Ectodermal cell (in vitro differentiated cells): ENCODE results near the gene ZNRF3.

ENCODE experiments used
- H3K27ac ChIP-seq: 2 replicates; pipeline ENCODE4 v1.7.0; 2013; ENCODE audit warnings: mild to moderate bottlenecking, low read depth, low read length; ENCODE audit not compliant: insufficient read depth, poor library complexity, severe bottlenecking
- H3K27me3 ChIP-seq: 2 replicates; pipeline ENCODE4 v1.7.0; 2013; ENCODE audit warnings: mild to moderate bottlenecking, low read length; ENCODE audit not compliant: insufficient read depth, control insufficient read depth, poor library complexity, severe bottlenecking
- H3K36me3 ChIP-seq: one replicate; pipeline ENCODE4 v1.7.0; 2013; ENCODE audit warnings: low read length; ENCODE audit not compliant: control insufficient read depth, insufficient read depth
- H3K4me1 ChIP-seq: one replicate; pipeline ENCODE4 v1.7.0; 2013; ENCODE audit warnings: low read length; ENCODE audit not compliant: control insufficient read depth, insufficient read depth
- H3K4me3 ChIP-seq: 2 replicates; pipeline ENCODE4 v1.7.0; 2013; ENCODE audit warnings: low read depth, low read length, control low read depth; ENCODE audit not compliant: insufficient read depth
- H3K9me3 ChIP-seq: 2 replicates; pipeline ENCODE4 v1.7.0; 2013; ENCODE audit warnings: mild to moderate bottlenecking, low read length, moderate library complexity; ENCODE audit not compliant: control insufficient read depth
- WGBS, 2 experiments: methylation state at CpG; one replicate each; pipeline ENCODE4 v1.1.7; 2013; ENCODE audit warnings: missing lambda C conversion rate in 2 of 2; 5-methylcytosine and 5-hydroxymethylcytosine counted together

Gene ZNRF3

DNA sequence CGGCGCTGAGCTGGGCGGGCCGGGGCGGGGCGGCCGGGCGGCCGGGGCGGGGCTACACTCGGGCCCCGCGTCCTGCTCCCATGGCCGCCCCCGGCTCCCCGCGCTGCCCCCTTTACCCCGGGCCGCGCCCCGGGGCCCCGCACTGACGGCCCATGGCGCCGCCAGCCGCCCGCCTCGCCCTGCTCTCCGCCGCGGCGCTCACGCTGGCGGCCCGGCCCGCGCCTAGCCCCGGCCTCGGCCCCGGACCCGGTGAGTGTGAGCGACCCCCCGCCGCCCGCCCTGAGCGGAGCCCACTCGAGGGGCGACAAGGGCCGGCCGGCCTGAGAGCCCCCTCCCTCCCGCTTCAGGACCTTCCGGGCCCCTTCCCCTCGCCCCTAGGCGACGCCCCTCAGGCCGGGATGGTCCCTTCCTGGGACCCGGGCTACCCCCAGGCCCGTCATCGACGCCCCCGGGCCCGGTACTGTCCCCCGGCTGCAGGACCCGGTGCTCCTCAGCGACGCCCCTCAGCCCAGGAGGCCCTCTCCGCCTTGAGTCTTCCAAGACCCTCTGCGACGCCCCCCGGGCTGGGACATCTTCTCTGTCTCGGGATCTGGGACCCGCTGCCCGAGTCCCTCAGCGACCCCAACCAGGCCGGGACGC is 189.7 kb downstream of the ZNRF3 start, which contains the start of gene KREMEN1:
Gene KREMEN1 (plus strand): TSS at position 57 of the 639 bp plus-strand sequence. CDS start 96 bp downstream, at position 153.
- no peaks in the 10 kb centered on the region for H3K9me3 ChIP-seq
- H3K4me3 ChIP-seq: peak within 1 kb of the TSS; percentile 46
- peaks cover 60% of the 10 kb centered on the region for H3K27me3 ChIP-seq
- H3K4me1 ChIP-seq: peaks cover 3% of the 10 kb centered on the region
- H3K27ac ChIP-seq: no peak within 1 kb of the TSS
- no peaks in the 10 kb centered on the region for H3K36me3 ChIP-seq
- 0 to 1% methylated on average over 76 of the region's 76 CpGs for WGBS, 2 experiments

GRCh38 chr22:29073618-29074275 is 190.4 kb downstream of the ZNRF3 start:
- no peak overlapping the region for H3K27ac ChIP-seq

GRCh38 chr22:29074276-29074772 is 191.0 kb downstream of the ZNRF3 start:
- H3K27ac ChIP-seq: no peak overlapping the region
- WGBS, 2 experiments: 65% methylated on average over 10 of the region's 10 CpGs

More at GRCh38 chr22:29073618-29074275, 190.4 kb downstream of the ZNRF3 start:
- 2% methylated on average over 53 of the region's 53 CpGs for WGBS, 2 experiments
- H3K27me3 ChIP-seq: peaks cover 60% of the 10 kb centered on the region
- H3K4me1 ChIP-seq: peaks cover 3% of the 10 kb centered on the region
- no peaks in the 10 kb centered on the region for H3K9me3 ChIP-seq
- no peaks in the 10 kb centered on the region for H3K36me3 ChIP-seq
- H3K4me3 ChIP-seq: peak overlapping the region; percentile 46

DNA sequence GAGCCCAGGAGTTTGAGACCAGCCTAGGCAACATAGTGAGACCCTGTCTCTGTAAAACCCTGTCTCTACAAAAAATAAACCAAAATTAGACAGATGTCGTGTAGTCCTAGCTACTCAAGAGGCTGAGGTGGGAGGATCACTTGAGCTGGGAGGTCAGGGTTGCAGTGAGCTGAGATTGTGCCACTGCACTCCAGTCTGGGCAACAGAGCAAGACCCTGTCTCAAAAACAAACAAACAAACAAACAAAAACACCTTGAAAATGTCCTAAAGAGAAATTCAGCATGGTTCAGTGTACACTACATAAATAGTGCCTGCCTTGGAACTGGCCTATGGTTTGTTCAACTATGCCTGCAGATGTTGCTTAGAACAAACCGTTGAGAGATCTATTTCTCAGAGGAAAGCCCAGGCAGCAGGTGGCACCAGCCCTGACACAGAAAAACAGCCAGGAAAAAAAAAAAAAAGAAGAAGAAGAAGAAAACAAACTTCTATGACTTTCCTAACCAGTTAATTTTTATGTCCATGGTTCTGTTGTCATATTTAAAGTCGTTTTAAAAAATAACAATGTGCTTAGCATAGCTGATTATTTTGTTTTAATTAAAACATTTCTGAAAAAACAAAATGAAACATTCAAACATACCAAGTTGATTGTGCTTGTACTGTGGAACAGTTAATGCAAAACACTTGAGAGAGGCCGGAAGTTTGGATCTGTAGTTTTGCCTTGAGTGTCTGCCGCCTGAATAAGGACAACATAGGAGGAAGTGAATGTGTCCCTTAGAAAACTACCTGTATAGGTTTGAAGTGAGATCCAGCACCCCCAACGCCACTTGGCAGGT is 194.9 kb downstream of the ZNRF3 start:
- H3K27ac ChIP-seq: no peak overlapping the region
- no peaks in the 10 kb centered on the region for H3K36me3 ChIP-seq
- no peaks in the 10 kb centered on the region for H3K4me1 ChIP-seq
- peaks cover 27% of the 10 kb centered on the region for H3K27me3 ChIP-seq
- 89 to 93% methylated on average over 5 of the region's 6 CpGs for WGBS, 2 experiments
- H3K9me3 ChIP-seq: no peaks in the 10 kb centered on the region
- H3K4me3 ChIP-seq: no peak overlapping the region

More at GRCh38 chr22:29074276-29074772, 191.0 kb downstream of the ZNRF3 start:
- H3K9me3 ChIP-seq: no peaks in the 10 kb centered on the region
- peaks cover 3% of the 10 kb centered on the region for H3K4me1 ChIP-seq
- no peaks in the 10 kb centered on the region for H3K36me3 ChIP-seq
- peak overlapping the region; percentile 46 for H3K4me3 ChIP-seq
- H3K27me3 ChIP-seq: peaks cover 57% of the 10 kb centered on the region

- no peak overlapping the region for H3K4me3 ChIP-seq
- no peaks in the 10 kb centered on the region for H3K4me1 ChIP-seq
- 92 to 99% methylated on average over 5 to 6 of the region's 6 CpGs for WGBS, 2 experiments
These were observed 195.5 kb downstream of the ZNRF3 start for GRCh38 chr22:29078869-29079207.

DNA sequence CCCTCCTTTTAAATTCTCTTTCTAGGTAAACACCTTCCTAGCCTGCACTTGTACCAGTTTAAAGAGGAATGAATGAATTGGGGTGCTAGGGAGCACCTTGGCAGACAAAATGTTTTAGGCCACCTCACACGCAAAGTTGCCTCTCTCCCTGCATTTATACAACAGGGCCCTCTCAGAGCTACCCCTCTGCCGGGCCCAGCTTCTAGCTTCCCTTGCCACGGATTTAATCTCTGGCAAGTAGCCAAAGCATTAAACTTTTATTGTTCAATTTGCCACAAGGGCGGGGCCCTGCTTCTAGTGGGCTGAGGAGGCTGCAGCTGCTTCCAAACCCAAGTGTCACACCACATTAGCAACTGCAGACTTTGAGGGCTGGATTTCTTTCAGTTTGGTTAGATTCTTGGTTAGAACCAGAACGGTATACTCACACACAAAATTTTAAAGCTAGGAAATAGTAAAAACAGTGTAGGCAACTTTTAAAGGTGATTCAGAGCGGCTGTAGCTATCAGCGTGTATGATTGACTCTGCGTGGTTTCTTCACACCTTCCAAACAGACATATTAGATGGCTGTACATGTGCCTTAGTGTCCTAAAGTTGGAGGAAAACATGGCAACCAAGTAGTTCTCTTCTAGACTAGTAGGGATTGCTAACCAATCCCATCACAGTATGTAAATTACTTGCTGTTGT is 196.0 kb downstream of the ZNRF3 start:
- Histone ChIP-seq H3K36me3 (no peaks in the 10 kb centered on the region), H3K4me3 (no peak overlapping the region), H3K9me3 (no peaks in the 10 kb centered on the region), H3K27me3 (peaks cover 16% of the 10 kb centered on the region), H3K27ac (no peak overlapping the region), H3K4me1 (no peaks in the 10 kb centered on the region)
- whole genome bisulfite sequencing, 2 experiments: 91 to 92% methylated on average over 7 to 8 of the region's 8 CpGs

More at GRCh38 chr22:29078869-29079207, 195.5 kb downstream of the ZNRF3 start:
- no peaks in the 10 kb centered on the region for H3K36me3 ChIP-seq
- H3K27me3 ChIP-seq: peaks cover 21% of the 10 kb centered on the region
- no peak overlapping the region for H3K27ac ChIP-seq
- no peaks in the 10 kb centered on the region for H3K9me3 ChIP-seq

GRCh38 chr22:29080106-29080975 is 197.0 kb downstream of the ZNRF3 start:
- H3K27me3 ChIP-seq: peaks cover 6% of the 10 kb centered on the region
- WGBS, 2 experiments: 91% methylated on average over 6 of the region's 7 CpGs

DNA sequence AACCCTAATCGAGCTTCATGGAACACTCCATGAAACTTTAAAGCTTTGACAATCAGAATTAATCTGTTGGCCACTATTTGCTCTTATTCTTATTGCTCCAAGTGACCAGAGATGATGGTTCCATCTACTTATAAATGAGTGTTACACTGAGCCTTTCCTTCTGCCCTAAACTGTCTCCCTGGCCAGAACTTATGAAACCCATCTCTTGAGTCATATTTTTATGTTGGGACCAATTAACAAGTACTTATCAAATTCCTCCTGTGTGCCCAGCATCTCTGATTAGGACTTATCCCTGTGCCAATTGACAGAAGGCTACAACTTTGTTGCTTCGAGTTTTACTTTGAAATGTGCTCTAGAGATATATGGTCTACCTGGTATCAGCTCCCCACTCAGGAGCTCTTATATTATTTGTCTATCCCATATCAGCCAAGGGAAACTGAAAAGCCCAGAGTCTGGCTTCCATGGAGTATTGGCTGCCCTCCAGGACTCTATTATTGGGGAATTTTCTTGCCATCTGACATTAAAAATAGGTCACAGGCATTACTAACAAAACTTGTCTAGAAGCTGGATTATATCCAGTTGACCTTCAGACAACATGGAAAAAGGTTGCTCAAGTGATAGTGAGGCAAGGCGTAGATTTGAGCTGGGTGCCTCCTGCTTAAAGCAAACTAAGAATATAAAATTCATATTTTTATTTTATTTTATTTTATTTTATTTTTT is 198.3 kb downstream of the ZNRF3 start:
- no peaks in the 10 kb centered on the region for H3K4me1 ChIP-seq
- WGBS, 2 experiments: 91 to 100% methylated on average over 2 to 3 of the region's 3 CpGs

More at GRCh38 chr22:29080106-29080975, 197.0 kb downstream of the ZNRF3 start:
- Histone ChIP-seq H3K9me3 (no peaks in the 10 kb centered on the region), H3K36me3 (no peaks in the 10 kb centered on the region), H3K4me3 (no peak overlapping the region), H3K4me1 (no peaks in the 10 kb centered on the region), H3K27ac (no peak overlapping the region)

More for the DNA sequence above, 198.3 kb downstream of the ZNRF3 start:
- Histone ChIP-seq H3K27me3 (no peaks in the 10 kb centered on the region), H3K4me3 (no peak overlapping the region), H3K27ac (no peak overlapping the region), H3K9me3 (no peaks in the 10 kb centered on the region), H3K36me3 (no peaks in the 10 kb centered on the region)
